HuH-7 (cell line): Measurements from ENCODE around the gene GAL3ST3.
"Not testable (repeated sequence)": the region's sequence is repeated elsewhere in the genome, so short reads cannot be mapped to it uniquely, and the experiment has no call there.

Experiments used
- DNase-seq: peaks from one replicate; pipeline ENCODE4 v3.0.0; 2011; ENCODE audit warnings: low spot score

GAL3ST3 gene

GRCh38 chr11:66044757-66045156 lies 4.2 kb downstream of the GAL3ST3 start:
- no peak for DNase-seq

GRCh38 chr11:66042996-66043906 lies 5.7 kb downstream of the GAL3ST3 start:
- DNase-seq, result no peak

GRCh38 chr11:66042227-66042995 lies 6.5 kb downstream of the GAL3ST3 start:
- no peak for DNase-seq

- no peak for DNase-seq
These were observed 9.2 kb downstream of the GAL3ST3 start for GRCh38 chr11:66039765-66040164.

- DNase-seq, result no peak
These were observed 11.6 kb downstream of the GAL3ST3 start for GRCh38 chr11:66037327-66037726.

- no peak for DNase-seq
These were observed 12.6 kb downstream of the GAL3ST3 start for GRCh38 chr11:66036334-66036710.

GRCh38 chr11:66035653-66036333 lies 13.2 kb downstream of the GAL3ST3 start:
- DNase-seq, result no peak

- DNase-seq, result no peak
These were observed 15.8 kb downstream of the GAL3ST3 start for GRCh38 chr11:66032957-66033735.

GRCh38 chr11:66026017-66026529 lies 22.9 kb downstream of the GAL3ST3 start, which contains the start of gene CATSPER1:
Gene CATSPER1 (minus strand): TSS chr11:66026479. CDS start chr11:66026379, 100 bp downstream.
- no peak for DNase-seq

- not testable (repeated sequence) for DNase-seq
These were observed 25.8 kb downstream of the GAL3ST3 start for GRCh38 chr11:66023186-66023440.

- peak; percentile 82 for DNase-seq
These were observed 26.4 kb downstream of the GAL3ST3 start for GRCh38 chr11:66022401-66023185.

- DNase-seq, result no peak
These were observed 28.2 kb downstream of the GAL3ST3 start for GRCh38 chr11:66020618-66021357.

- DNase-seq, result no peak
These were observed 28.7 kb downstream of the GAL3ST3 start for GRCh38 chr11:66020212-66020611.

- DNase-seq, result no peak
These were observed 31.6 kb downstream of the GAL3ST3 start for GRCh38 chr11:66017321-66017720.

- no peak for DNase-seq
These were observed 32.2 kb downstream of the GAL3ST3 start for GRCh38 chr11:66016793-66017177.

GRCh38 chr11:66015936-66016792 lies 32.8 kb downstream of the GAL3ST3 start:
- no peak for DNase-seq

- DNase-seq, result no peak
These were observed 33.5 kb downstream of the GAL3ST3 start for GRCh38 chr11:66015454-66015881.

GRCh38 chr11:66014804-66015453 lies 34.0 kb downstream of the GAL3ST3 start:
- DNase-seq, result no peak

GRCh38 chr11:66013762-66014100 lies 35.2 kb downstream of the GAL3ST3 start:
- DNase-seq, result no peak
